Skeletal muscle tissue (tissue), 4 donors: ENCODE data around the gene MMP14. TPM values are rescaled to one million over a fixed set of nuclear protein-coding genes. Genes with fewer than 3 reads are reported as not detected.
"Not testable (repeated sequence)": the region's sequence is repeated elsewhere in the genome, so short reads cannot be mapped to it uniquely, and the experiment has no call there.

Experiments used
- H3K27ac ChIP-seq: one replicate; pipeline ENCODE4 v1.7.0; 2013; ENCODE audit warnings: mild to moderate bottlenecking, low read depth, low read length, inconsistent platforms
- H3K27me3 ChIP-seq, 3 donors: one replicate each; pipeline ENCODE4 v1.7.0; 2013; ENCODE audit warnings: low read length in 3 of 3; ENCODE audit not compliant: control insufficient read depth in 3 of 3, insufficient read depth in 3 of 3
- H3K36me3 ChIP-seq, 3 donors: one replicate each; pipeline ENCODE4 v1.7.0; 2013; ENCODE audit warnings: low read length in 3 of 3; ENCODE audit not compliant: control insufficient read depth in 3 of 3, insufficient read depth in 3 of 3
- H3K4me1 ChIP-seq, 3 donors: one replicate each; pipeline ENCODE4 v1.7.0; 2013; ENCODE audit warnings: low read length in 3 of 3, mild to moderate bottlenecking in 3 of 3; ENCODE audit not compliant: control insufficient read depth in 3 of 3, insufficient read depth in 3 of 3
- H3K4me3 ChIP-seq, 3 donors: one replicate each; pipeline ENCODE4 v1.7.0; 2013; ENCODE audit warnings: low read length in 3 of 3
- H3K9ac ChIP-seq, 3 donors: one replicate each; pipeline ENCODE4 v1.7.0; 2013; ENCODE audit warnings: low read length in 3 of 3, mild to moderate bottlenecking in 3 of 3, moderate library complexity in 2 of 3, low read depth in 1 of 3
- H3K9me3 ChIP-seq, 3 donors: one replicate each; pipeline ENCODE4 v1.7.0; 2013; ENCODE audit warnings: low read length in 3 of 3; ENCODE audit not compliant: control insufficient read depth in 3 of 3
- total RNA-seq: library from RNA; depleted of rRNA; stranded (reverse); fragments of >200 nt; gene quantifications from one replicate; pipeline ENCODE4 v1.2.3, GENCODE V29; 2014
- donor health status: Osteomylitis.

MMP14 gene
- total RNA-seq, 1 donor from 2014 or later: 96.0 TPM

- not testable (repeated sequence) for H3K9ac ChIP-seq, H3K9me3 ChIP-seq, H3K36me3 ChIP-seq, H3K4me3 ChIP-seq, H3K27ac ChIP-seq, H3K27me3 ChIP-seq
- peaks cover 30 to 37% (median 32%) of the 10 kb centered on the region in 3 donors for H3K4me1 ChIP-seq
Observed at GRCh38 chr14:22854296-22854695, 17.9 kb downstream of the MMP14 start.

GRCh38 chr14:22854963-22855724 lies 18.8 kb downstream of the MMP14 start:
- Histone ChIP-seq H3K4me1 (peaks cover 21 to 28% (median 23%) of the 10 kb centered on the region in 3 donors), H3K36me3 (no peaks in the 10 kb centered on the region), H3K27me3 (no peaks in the 10 kb centered on the region), H3K4me3 (no peak overlapping the region), H3K9ac (no peak overlapping the region), H3K27ac (no peak overlapping the region), H3K9me3 (no peaks in the 10 kb centered on the region)

- Histone ChIP-seq H3K4me1 (peaks cover 11 to 16% (median 11%) of the 10 kb centered on the region in 3 donors), H3K27ac (no peak overlapping the region), H3K4me3 (no peak overlapping the region), H3K36me3 (no peaks in the 10 kb centered on the region), H3K27me3 (no peaks in the 10 kb centered on the region), H3K9me3 (no peaks in the 10 kb centered on the region), H3K9ac (no peak overlapping the region)
Observed at GRCh38 chr14:22856428-22856827, 20.0 kb downstream of the MMP14 start.

DNA sequence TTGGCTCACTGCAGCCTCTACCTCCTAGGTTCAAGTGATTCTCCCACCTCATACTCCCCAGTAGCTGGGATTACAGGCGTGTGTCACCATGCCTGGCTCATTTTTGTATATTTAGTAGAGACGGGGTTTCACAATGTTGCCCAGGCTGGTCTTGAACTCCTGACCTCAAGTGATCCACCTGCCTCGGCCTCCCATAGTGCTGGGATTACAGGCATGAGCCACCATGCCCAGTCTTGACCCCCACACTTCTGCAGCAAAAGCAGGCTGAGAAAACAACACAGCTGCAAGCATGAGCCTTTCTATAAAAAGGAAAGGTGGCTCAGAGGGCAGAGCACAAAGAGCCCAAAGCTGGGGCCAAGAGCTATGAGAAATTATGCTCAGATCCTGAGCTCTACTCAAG lies 24.0 kb downstream of the MMP14 start:
- not testable (repeated sequence) for H3K36me3 ChIP-seq, H3K4me3 ChIP-seq, H3K27me3 ChIP-seq, H3K9me3 ChIP-seq, H3K9ac ChIP-seq, H3K4me1 ChIP-seq, H3K27ac ChIP-seq

DNA sequence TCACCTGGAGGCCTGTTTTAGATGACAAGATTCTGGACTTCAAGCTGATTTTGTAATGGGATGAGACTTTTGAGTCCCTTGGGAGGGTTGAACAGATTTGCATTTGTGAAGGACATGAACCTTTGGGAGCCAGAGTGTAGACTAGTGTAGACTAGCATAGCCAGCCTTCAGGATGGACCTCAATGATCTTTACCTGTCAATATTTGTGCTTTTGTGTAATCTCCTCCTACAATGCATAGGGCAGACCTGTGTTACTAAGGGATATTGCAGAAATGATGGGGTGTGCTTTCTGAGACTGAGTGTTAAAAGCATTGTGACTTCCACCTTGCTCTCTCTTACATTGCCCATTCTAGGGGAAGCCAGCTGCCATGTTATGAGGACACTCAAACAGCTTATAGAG lies 25.3 kb downstream of the MMP14 start:
- H3K9me3 ChIP-seq: no peaks in the 10 kb centered on the region
- H3K27ac ChIP-seq: no peak overlapping the region
- H3K36me3 ChIP-seq: no peaks in the 10 kb centered on the region
- no peaks in the 10 kb centered on the region for H3K4me1 ChIP-seq
- H3K9ac ChIP-seq: no peak overlapping the region
- H3K27me3 ChIP-seq: no peaks in the 10 kb centered on the region
- H3K4me3 ChIP-seq: no peak overlapping the region

- Histone ChIP-seq H3K27ac (no peak overlapping the region), H3K4me1 (no peaks in the 10 kb centered on the region), H3K9me3 (no peaks in the 10 kb centered on the region), H3K4me3 (no peak overlapping the region), H3K9ac (no peak overlapping the region), H3K27me3 (no peaks in the 10 kb centered on the region), H3K36me3 (no peaks in the 10 kb centered on the region)
Observed at GRCh38 chr14:22864979-22865378, 28.6 kb downstream of the MMP14 start.

DNA sequence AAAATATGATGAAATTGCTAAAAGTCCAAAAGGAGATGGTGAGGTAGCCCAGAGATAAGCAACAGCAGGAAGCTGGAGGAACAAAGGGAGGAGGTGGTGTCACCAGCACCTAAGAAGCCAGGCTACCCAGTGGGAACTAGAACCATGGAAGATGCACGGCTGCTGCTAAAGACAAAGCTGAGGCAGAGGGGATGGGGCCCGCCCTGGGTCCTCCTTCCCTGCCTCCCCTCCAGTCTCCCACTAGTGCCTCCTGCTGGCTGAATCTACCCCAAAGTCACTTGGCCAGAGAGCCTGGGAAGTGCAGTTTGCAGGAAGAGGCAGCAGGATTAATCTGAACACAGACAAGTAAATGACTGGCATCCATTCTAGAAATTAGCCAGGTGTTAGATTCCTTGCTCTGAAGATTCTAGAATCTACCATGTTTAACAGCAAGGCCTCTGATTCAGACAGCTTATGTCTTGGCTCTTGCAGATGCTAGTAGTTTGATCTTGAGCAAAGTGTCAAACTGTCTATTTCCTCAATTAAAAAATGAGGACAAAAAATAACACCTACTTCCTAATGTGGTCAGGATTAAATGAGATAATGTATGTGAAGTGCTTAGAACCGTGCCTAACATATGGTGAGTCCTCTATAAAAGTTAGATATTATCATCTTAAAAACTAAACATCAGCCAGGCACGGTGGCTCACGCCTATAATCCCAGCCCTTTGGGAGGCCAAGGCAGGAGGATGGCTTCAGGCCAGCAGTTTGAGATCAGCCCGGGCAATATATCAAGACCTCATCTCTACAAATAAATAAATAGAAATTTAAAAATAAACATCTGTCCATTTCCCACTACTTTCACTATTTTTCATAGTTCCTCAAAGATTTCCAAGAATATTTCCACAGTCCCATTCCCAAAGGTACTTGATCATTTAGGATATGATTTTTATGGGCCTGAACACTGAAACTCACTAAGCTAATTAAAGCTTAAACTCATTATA lies 29.3 kb downstream of the MMP14 start:
- Histone ChIP-seq H3K36me3 (no peaks in the 10 kb centered on the region), H3K27ac (no peak overlapping the region), H3K9ac (no peak overlapping the region), H3K4me1 (peaks cover 4 to 7% (median 5%) of the 10 kb centered on the region in 3 donors), H3K9me3 (no peaks in the 10 kb centered on the region), H3K4me3 (no peak overlapping the region), H3K27me3 (no peaks in the 10 kb centered on the region)

GRCh38 chr14:22866874-22867273 lies 30.5 kb downstream of the MMP14 start:
- Histone ChIP-seq H3K4me3 (no peak overlapping the region), H3K4me1 (peaks cover 6 to 9% (median 8%) of the 10 kb centered on the region in 3 donors), H3K27ac (no peak overlapping the region), H3K9ac (no peak overlapping the region), H3K9me3 (no peaks in the 10 kb centered on the region), H3K36me3 (no peaks in the 10 kb centered on the region), H3K27me3 (no peaks in the 10 kb centered on the region)

DNA sequence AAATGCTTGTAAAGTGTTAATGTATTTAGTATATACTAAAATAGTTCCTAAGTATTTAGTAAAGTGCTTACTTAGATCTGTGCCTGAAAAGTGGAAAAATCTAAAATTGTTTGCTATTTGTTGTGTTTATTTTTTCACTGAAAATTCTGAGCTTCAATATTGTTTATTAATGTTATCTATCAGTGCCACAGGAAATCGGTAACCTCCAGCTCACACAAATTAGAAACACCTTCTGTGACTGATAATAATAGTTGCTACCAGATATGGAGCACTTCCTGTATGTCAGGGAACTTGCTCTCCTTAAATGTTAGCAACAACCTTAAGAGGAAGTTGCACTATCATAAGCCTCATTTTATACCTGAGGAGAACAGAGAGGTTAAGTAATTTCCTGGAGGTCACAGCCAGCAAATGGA lies 34.4 kb downstream of the MMP14 start:
- H3K4me1 ChIP-seq: peaks cover 13 to 18% (median 15%) of the 10 kb centered on the region in 3 donors
- no peaks in the 10 kb centered on the region for H3K27me3 ChIP-seq
- H3K4me3 ChIP-seq: peak overlapping the region; percentile 85 to 93 (median 85)
- no peaks in the 10 kb centered on the region for H3K9me3 ChIP-seq
- H3K36me3 ChIP-seq: peaks cover 19 to 22% (median 21%) of the 10 kb centered on the region in 3 donors
- H3K9ac ChIP-seq: peak overlapping the region; percentile 89 to 97 (median 94)
- peak overlapping the region; percentile 94 for H3K27ac ChIP-seq
